Adipose tissue (tissue), 3 donors: Measurements from ENCODE around the gene SPRR2G. TPM values are rescaled to one million over a fixed set of nuclear protein-coding genes. Genes with fewer than 3 reads are reported as not detected.
"Not testable (repeated sequence)": the region's sequence is repeated elsewhere in the genome, so short reads cannot be mapped to it uniquely, and the experiment has no call there.

Experiments used
- H3K27ac ChIP-seq: one replicate; pipeline ENCODE4 v1.5.1; 2013; ENCODE audit warnings: low read depth, low read length
- WGBS, 3 donors: extraction: QIAGEN DNeasy Blood & Tissue Kit; methylation state at CpG; one replicate each; pipeline ENCODE4 v1.1.7; 2013; 5-methylcytosine and 5-hydroxymethylcytosine counted together
- polyA plus RNA-seq, 3 donors: library from polyadenylated mRNA; stranded (reverse); fragments of 200-250 nt; gene quantifications; one replicate each; pipeline ENCODE4 v1.2.3, GENCODE V29; 2013
- donor health status: healthy with polysubstance abuse.
- donor health status: Bipolar disorder and iron deficiency.
- donor health status: healthy.

SPRR2G gene
- polyA plus RNA-seq, 3 donors = not detected

DNA sequence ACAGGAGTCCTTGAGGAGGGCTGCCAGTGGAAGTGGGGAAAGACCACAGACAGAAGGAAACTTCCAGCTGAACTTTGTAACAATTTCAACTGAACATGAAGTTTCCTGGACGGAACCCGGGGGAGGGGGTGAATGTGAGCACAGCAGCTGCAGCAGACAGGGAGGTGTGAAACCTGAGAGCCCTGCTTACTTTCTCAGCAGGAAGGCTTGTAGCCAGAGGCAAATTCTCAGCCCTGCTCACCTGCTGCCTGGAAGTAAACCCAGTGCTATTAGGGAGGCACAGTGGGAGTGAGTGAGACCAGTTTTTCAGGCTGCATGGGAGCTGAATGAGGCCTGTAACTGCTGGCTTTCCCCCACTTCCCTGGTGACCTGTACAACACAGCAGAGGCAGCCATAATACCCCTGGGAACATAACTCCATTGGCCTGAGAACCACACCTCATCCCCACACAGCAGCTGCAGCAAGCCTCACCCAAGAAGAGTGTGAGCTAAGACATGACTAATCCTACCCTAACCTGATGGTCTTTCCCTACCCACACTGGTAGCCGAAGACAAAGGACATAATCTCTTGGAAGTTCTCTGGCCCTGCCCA is 27.8 kb downstream of the SPRR2G start:
- H3K27ac ChIP-seq = no peak overlapping the region
- 13 to 42% (median 36%) methylated on average over 3 of the region's 3 CpGs for whole genome bisulfite sequencing, 3 donors

DNA sequence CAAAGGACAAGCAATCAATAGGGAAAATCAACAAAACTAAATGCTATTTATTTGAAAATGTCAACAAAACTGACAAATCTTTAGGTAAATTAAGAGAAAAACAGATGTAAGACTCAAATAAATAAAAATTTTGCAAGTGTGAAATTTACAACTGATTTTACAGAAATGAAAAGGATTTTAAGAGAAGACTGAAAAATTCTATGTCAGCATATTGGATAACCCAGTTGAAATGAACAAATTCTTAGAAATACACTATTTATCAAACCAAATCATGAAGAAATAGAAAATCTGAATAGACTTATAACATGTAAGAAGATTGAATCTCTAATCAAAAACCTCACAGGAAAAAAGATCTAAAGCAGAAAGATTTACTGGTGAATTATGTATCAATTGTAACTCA is 29.7 kb downstream of the SPRR2G start:
- no peak overlapping the region for H3K27ac ChIP-seq

DNA sequence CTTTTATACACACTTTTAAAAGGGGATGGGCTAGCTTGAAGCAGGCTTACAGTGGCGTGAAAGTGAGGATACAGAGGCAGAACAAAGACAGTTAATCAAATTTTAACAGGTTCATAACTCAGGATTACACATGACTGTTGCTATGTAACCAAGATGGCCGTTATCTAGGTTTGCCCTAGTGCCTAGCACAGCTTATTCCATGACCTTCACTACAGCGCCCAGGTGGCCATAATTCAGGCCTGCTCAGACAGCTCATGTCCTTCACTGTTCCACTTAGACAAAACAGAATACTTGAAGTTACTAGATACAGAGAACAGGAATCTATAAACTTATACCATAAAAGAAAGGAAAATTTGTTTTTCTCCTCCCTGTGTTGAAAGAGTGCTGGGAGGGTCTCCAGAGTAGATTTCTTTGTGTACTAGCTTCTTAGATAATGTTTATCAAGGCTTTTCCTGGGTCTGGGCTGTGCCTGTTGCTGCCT is 31.2 kb downstream of the SPRR2G start:
- WGBS, 3 donors = 24 to 55% (median 42%) methylated on average over 3 of the region's 3 CpGs

DNA sequence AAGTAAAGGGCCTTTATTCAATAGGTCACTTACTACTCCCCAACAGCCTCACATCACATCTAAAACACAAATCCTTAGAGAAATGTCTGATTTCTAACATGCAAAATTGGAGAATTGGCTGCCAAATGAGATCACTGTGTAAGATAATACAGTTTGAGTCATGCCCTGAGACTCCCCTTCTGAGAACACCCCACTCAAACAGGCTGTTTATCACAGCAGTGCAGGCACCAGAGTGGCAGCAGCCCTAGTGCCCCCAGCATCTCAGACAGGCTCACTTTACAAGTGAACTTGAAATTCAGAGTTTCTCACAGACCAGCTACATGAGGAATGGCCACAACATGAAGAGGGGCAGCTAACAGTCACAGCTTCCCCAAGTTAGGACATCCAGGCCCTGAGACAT is 35.4 kb downstream of the SPRR2G start:
- H3K27ac ChIP-seq = not testable (repeated sequence)

More for the DNA sequence above, 31.2 kb downstream of the SPRR2G start:
- H3K27ac ChIP-seq = no peak overlapping the region

DNA sequence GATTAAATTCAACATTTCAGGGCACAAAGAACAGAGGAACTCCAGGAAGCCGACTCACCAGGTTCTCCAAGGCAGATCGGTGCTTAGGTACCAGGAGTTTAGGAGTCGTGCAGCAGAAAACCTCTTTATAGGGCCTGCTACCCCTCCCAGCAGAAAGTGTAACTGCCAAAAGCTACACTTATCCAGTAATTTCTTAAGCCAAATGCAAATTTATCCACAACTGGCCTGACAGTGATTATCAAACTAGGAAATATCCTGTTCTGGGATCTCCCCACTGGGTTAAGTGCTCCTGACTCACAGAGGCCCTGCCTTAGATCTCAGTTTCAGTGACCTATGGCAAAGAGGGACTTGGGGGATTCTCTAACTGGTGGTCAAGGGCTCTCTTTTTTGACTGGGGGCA is 37.3 kb downstream of the SPRR2G start, which contains the start of gene SPRR2F:
SPRR2F (minus strand) TSS at position 101 of the 400 bp plus-strand sequence. CDS start 783 bp downstream, outside the sequence.
- 75 to 89% (median 85%) methylated on average over 3 of the region's 3 CpGs for WGBS, 3 donors
- no peak within 1 kb of the TSS for H3K27ac ChIP-seq

DNA sequence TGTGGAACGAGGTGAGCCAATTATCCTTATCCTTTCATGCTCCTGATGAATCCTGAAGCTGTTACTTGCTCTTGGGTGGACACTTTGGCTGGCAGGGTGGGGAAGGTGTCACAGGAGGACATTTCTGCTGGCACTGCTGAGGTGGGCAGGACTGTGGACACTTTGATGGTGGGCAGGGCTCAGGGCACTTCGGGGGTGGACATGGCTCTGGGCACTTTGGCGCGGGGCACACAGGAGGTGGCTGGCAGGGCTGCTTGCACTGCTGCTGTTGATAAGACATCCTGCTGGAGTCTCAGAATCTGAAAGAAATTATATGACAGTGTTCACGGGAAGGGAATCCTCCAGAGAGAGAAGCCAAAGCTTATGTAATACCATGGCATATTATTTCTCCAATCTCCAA is 38.2 kb downstream of the SPRR2G start:
- H3K27ac ChIP-seq = not testable (repeated sequence)
- WGBS, 3 donors = 63 to 69% (median 63%) methylated on average over 5 of the region's 5 CpGs

DNA sequence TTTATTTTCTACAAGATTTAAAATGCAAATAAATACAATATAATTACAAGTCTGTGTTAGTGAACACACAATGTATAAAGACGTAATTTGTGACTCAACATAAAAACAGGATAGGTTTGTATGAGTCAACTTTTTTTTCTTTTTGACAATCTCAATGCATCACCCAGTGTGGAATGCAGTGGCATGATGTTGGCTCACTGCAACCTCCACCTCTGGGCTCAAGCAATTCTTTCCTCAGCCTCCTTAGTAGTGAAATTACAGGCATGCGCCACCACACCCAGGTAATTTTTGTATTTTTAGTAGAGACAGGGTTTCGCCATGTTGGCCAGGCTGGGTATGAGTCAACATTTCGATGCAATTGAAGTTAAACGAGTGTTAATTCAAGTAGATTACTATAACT is 50.4 kb downstream of the SPRR2G start:
- H3K27ac ChIP-seq = no peak overlapping the region
- 87 to 95% (median 90%) methylated on average over 5 of the region's 5 CpGs for WGBS, 3 donors

Other genes with a start within 250 kb of the SPRR2G start
- gene IVL, start 242.3 kb downstream of the SPRR2G start, polyA plus RNA-seq = under 1 TPM in 2 of 3 donors, not detected in 1; 0.06 to 0.40 TPM
- gene SPRR5, start 203.7 kb downstream of the SPRR2G start, polyA plus RNA-seq = not detected
- not detected for gene SPRR4, start 180.2 kb downstream of the SPRR2G start, polyA plus RNA-seq
- gene SPRR1A, start 166.8 kb downstream of the SPRR2G start, polyA plus RNA-seq = 1 to 10 TPM in 1 of 3 donors, not detected in 2; 9.5 TPM
- gene SPRR3, start 149.1 kb downstream of the SPRR2G start, polyA plus RNA-seq = 10 to 100 TPM in 1 of 3 donors, 1 to 10 TPM in 1, under 1 TPM in 1; 0.53 to 20.3 (median 1.2) TPM
- 1 to 10 TPM in 1 of 3 donors, not detected in 2; 2.6 TPM for gene SPRR1B, start 119.7 kb downstream of the SPRR2G start, polyA plus RNA-seq
- gene SPRR2D, start 109.8 kb downstream of the SPRR2G start, polyA plus RNA-seq = 1 to 10 TPM in 1 of 3 donors, not detected in 2; 1.3 TPM
- gene SPRR2A, start 93.4 kb downstream of the SPRR2G start, polyA plus RNA-seq = 1 to 10 TPM in 1 of 3 donors, under 1 TPM in 1, not detected in 1; 0.14 to 5.4 TPM
- gene SPRR2B, start 79.3 kb downstream of the SPRR2G start, polyA plus RNA-seq = 1 to 10 TPM in 1 of 3 donors, not detected in 2; 1.1 TPM
- 1 to 10 TPM in 1 of 3 donors, not detected in 2; 2.0 TPM for gene SPRR2E, start 56.4 kb downstream of the SPRR2G start, polyA plus RNA-seq
- gene SPRR2F, start 37.4 kb downstream of the SPRR2G start, polyA plus RNA-seq = 1 to 10 TPM in 1 of 3 donors, under 1 TPM in 1, not detected in 1; 0.90 to 1.1 TPM
- gene LELP1, start 52.5 kb upstream of the SPRR2G start, polyA plus RNA-seq = not detected
- 1 to 10 TPM in 1 of 3 donors, not detected in 2; 1.0 TPM for gene PRR9, start 66.7 kb upstream of the SPRR2G start, polyA plus RNA-seq
- gene LORICRIN, start 108.8 kb upstream of the SPRR2G start, polyA plus RNA-seq = not detected
- gene PGLYRP3, start 162.1 kb upstream of the SPRR2G start, polyA plus RNA-seq = not detected
- gene PGLYRP4, start 198.0 kb upstream of the SPRR2G start, polyA plus RNA-seq = not detected
- 1,000 to 10,000 TPM in 2 of 3 donors, 100 to 1,000 TPM in 1; 139 to 5,641 (median 2,681) TPM for gene S100A9, start 207.0 kb upstream of the SPRR2G start, polyA plus RNA-seq
- 100 to 1,000 TPM in 2 of 3 donors, 1 to 10 TPM in 1; 6.1 to 551 (median 150) TPM for gene S100A12, start 224.7 kb upstream of the SPRR2G start, polyA plus RNA-seq
- 1,000 to 10,000 TPM in 2 of 3 donors, 10 to 100 TPM in 1; 51.8 to 2,570 (median 1,218) TPM for gene S100A8, start 240.2 kb upstream of the SPRR2G start, polyA plus RNA-seq